ENCODE measurements around the gene KCNH2. TPM values are rescaled to one million over a fixed set of nuclear protein-coding genes. Genes with fewer than 3 reads are reported as not detected.

Gene KCNH2
- total and polyA plus RNA-seq, 2 experiments from 2014 or later, result 8.4 to 9.1 TPM

- H3K9me2 ChIP-seq (replicated peaks; ENCODE audit: insufficient read depth), result no peaks in the 10 kb centered on the region
- no peak overlapping the region for H2AFZ ChIP-seq
- no peaks in the 10 kb centered on the region for H3K36me3 ChIP-seq (replicated peaks; ENCODE audit: insufficient read depth, low read depth)
- TF ChIP-seq EZH2 (IDR thresholded peaks at IDR 0.05; ENCODE audit: borderline replicate concordance), result no peak
- TF ChIP-seq CTCF (IDR thresholded peaks at IDR 0.05; ENCODE audit: poor library complexity), result no peak
- TF ChIP-seq EZH2phosphoT487 (IDR thresholded peaks at IDR 0.05; ENCODE audit: low read depth, severe bottlenecking, unreplicated experiment), result no peak
- H3K27me3 ChIP-seq, result peaks cover 5% of the 10 kb centered on the region
- no peak overlapping the region for H3K4me3 ChIP-seq
- H3K79me2 ChIP-seq, result no peaks in the 10 kb centered on the region
- no peak overlapping the region for H3K4me2 ChIP-seq
- no peaks in the 10 kb centered on the region for H3K9me3 ChIP-seq (ENCODE audit: low read depth)
- H3K27ac ChIP-seq, result no peak overlapping the region
- no peaks in the 10 kb centered on the region for H3K4me1 ChIP-seq (ENCODE audit: insufficient read depth)
- no peaks in the 10 kb centered on the region for H4K20me1 ChIP-seq (ENCODE audit: insufficient read depth, poor library complexity, severe bottlenecking)
- no peak for DNase-seq (ENCODE audit: low spot score)
Observed at GRCh38 chr7:150939466-150939865, 38.7 kb downstream of the KCNH2 start.

GRCh38 chr7:150939052-150939451, 39.1 kb downstream of the KCNH2 start:
- DNase-seq (ENCODE audit: low spot score), result no peak
- Histone ChIP-seq H4K20me1 (ENCODE audit: insufficient read depth, poor library complexity, severe bottlenecking) (no peaks in the 10 kb centered on the region), H3K4me3 (no peak overlapping the region), H3K36me3 (replicated peaks; ENCODE audit: insufficient read depth, low read depth) (no peaks in the 10 kb centered on the region), H3K27me3 (peaks cover 5% of the 10 kb centered on the region), H3K27ac (no peak overlapping the region), H3K9me3 (ENCODE audit: low read depth) (no peaks in the 10 kb centered on the region), H3K4me1 (ENCODE audit: insufficient read depth) (no peaks in the 10 kb centered on the region), H3K79me2 (no peaks in the 10 kb centered on the region), H2AFZ (no peak overlapping the region), H3K4me2 (no peak overlapping the region), H3K9me2 (replicated peaks; ENCODE audit: insufficient read depth) (no peaks in the 10 kb centered on the region)
- 91% methylated on average over 2 of the region's 2 CpGs for WGBS (ENCODE audit: low lambda C conversion rate, missing lambda C conversion rate)
- TF ChIP-seq CTCF (IDR thresholded peaks at IDR 0.05; ENCODE audit: poor library complexity), result no peak
- no peak for TF ChIP-seq EZH2phosphoT487 (IDR thresholded peaks at IDR 0.05; ENCODE audit: low read depth, severe bottlenecking, unreplicated experiment)
- TF ChIP-seq EZH2 (IDR thresholded peaks at IDR 0.05; ENCODE audit: borderline replicate concordance), result no peak

- no peak overlapping the region for H2AFZ ChIP-seq
- no peaks in the 10 kb centered on the region for H3K4me1 ChIP-seq (ENCODE audit: insufficient read depth)
Observed at GRCh38 chr7:150938566-150938965, 39.6 kb downstream of the KCNH2 start.

More at GRCh38 chr7:150938566-150938965, 39.6 kb downstream of the KCNH2 start:
- WGBS (ENCODE audit: low lambda C conversion rate, missing lambda C conversion rate), result 89% methylated on average over 4 of the region's 4 CpGs
- Histone ChIP-seq H3K27me3 (peaks cover 5% of the 10 kb centered on the region), H3K4me2 (no peak overlapping the region), H3K27ac (no peak overlapping the region), H4K20me1 (ENCODE audit: insufficient read depth, poor library complexity, severe bottlenecking) (no peaks in the 10 kb centered on the region), H3K36me3 (replicated peaks; ENCODE audit: insufficient read depth, low read depth) (no peaks in the 10 kb centered on the region), H3K4me3 (no peak overlapping the region), H3K79me2 (no peaks in the 10 kb centered on the region), H3K9me2 (replicated peaks; ENCODE audit: insufficient read depth) (no peaks in the 10 kb centered on the region), H3K9me3 (ENCODE audit: low read depth) (no peaks in the 10 kb centered on the region)
- TF ChIP-seq EZH2 (IDR thresholded peaks at IDR 0.05; ENCODE audit: borderline replicate concordance) (no peak), CTCF (IDR thresholded peaks at IDR 0.05; ENCODE audit: poor library complexity) (no peak), EZH2phosphoT487 (IDR thresholded peaks at IDR 0.05; ENCODE audit: low read depth, severe bottlenecking, unreplicated experiment) (no peak)
- DNase-seq (ENCODE audit: low spot score), result no peak

Measured in hepatocyte (in vitro differentiated cells).